H1 (cell line): ENCODE measurements around the gene DEPP1. TPM values are rescaled to one million over a fixed set of nuclear protein-coding genes. Genes with fewer than 3 reads are reported as not detected.

Experiments
- CHD7 ChIP-seq: fragments of 300-600 bp; sonication (generic); IDR thresholded peaks from 2 replicates; pipeline ENCODE4 v1.7.1; 2012; ENCODE audit warnings: low read length, moderate library complexity, mild to moderate bottlenecking, inconsistent platforms; ENCODE audit not compliant: insufficient replicate concordance
- PHF8 ChIP-seq: fragments of 200-600 bp; sonication (generic); conservative IDR thresholded peaks from 2 replicates; pipeline ENCODE4 v1.7.1; 2012; ENCODE audit warnings: low read depth, mild to moderate bottlenecking, inconsistent platforms, low read length, moderate library complexity
- polyA plus RNA-seq, 7 experiments: library from polyadenylated mRNA; depleted of rRNA in 3 of 7; stranded (reverse) in 5 of 7; unstranded in 2 of 7; fragments of >200 nt in 5 of 7; fragments of 200-250 nt in 2 of 7; gene quantifications; 1 replicate in 5 of 7; 2 replicates in 1 of 7; 4 replicates in 1 of 7; pipeline versions ENCODE4 v1.2.1 to v1.2.3, GENCODE V29; 2011 to 2013; ENCODE audit warnings: missing spikeins in 2 of 7, mixed read lengths in 2 of 7
- total RNA-seq: library from RNA; stranded (reverse); fragmentation: NEBNext Ultra II Directional; extraction: Animal tissue kit (Norgen Biotek cat#: 25700); gene quantifications from 2 replicates; pipeline ENCODE4 v1.2.1, GENCODE V29; 2021

DEPP1 gene
- total and polyA plus RNA-seq, 2 of the 8 experiments (the other 6 are each of a cell fraction or from before 2014, with no cell fraction given), result 0.67 to 4.5 TPM

GRCh38 chr10:44965104-44965503 is 13.5 kb downstream of the DEPP1 start (continued):
- TF ChIP-seq CHD7, result no peak
- TF ChIP-seq PHF8, result no peak
